NCI-H446 (cell line): ENCODE measurements around the gene ERVFRD-1.
"Not testable (repeated sequence)": the region's sequence is repeated elsewhere in the genome, so short reads cannot be mapped to it uniquely, and the experiment has no call there.

Source experiments
- DNase-seq, 2 experiments: peaks; one replicate each; lab custom pipeline; 2025; lab: John Stamatoyannopoulos, UW

Gene ERVFRD-1

GRCh38 chr6:11128608-11129007, 17.1 kb upstream of the ERVFRD-1 start:
- no peak for DNase-seq

DNA sequence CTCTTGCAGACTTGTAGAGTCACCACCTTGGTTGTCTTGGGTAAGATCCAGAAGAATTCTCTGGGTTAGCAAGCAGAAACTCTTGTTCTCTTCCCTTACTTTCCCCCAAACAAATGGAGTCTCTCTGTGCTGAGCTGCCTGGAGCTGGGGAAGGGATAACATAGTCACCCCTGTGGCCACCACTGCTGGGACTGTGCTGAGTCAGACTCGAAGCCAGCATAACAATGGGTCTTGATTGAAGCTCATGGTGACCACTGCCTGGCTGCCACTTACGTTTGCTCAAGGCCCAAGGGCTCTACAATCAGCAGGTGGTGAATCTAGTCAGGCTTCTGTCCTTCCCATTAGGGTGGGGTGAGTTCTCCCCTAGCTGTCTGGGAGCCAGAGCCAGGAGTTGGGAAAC, 15.4 kb upstream of the ERVFRD-1 start:
- DNase-seq: no peak

GRCh38 chr6:11123978-11124377, 12.5 kb upstream of the ERVFRD-1 start:
- DNase-seq: no peak

- no peak for DNase-seq
Observed at GRCh38 chr6:11122380-11122779, 10.9 kb upstream of the ERVFRD-1 start.

GRCh38 chr6:11121851-11122250, 10.3 kb upstream of the ERVFRD-1 start:
- DNase-seq: no peak

DNA sequence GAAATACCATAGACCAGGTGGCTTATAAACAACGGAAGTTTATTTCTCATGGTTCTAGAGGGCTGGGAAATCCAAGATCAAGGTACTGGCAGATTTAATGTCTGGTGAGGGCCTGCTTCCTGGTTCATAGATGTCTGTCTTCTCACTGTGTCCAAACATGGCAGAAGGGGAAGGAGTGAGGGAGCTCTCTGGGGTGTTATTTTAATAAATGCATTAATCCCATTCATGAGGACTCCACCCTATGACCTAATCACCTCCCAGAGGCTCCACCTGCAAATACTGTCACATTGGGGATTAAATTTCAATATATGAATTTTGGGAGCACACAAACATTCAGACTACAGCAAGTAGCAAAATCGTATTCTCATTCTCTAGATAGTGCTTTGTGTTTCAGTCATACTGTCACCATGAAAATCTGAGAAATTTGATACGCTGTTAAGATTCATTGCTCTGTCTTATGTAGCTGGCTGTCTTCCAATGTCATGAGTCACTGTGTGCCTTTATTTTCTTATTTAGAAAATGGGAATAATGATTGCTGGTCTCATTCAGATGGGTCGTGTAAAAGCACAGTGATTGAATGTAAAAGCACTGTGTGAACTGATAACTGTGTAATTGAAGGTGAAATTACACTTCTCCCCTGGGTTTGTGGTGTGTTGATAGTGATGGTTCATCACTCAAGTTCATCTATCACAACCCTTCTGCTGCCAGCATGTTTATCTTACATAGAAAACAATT, 8.9 kb upstream of the ERVFRD-1 start:
- peak in 1 of 2 experiments; percentile 37 for DNase-seq

DNA sequence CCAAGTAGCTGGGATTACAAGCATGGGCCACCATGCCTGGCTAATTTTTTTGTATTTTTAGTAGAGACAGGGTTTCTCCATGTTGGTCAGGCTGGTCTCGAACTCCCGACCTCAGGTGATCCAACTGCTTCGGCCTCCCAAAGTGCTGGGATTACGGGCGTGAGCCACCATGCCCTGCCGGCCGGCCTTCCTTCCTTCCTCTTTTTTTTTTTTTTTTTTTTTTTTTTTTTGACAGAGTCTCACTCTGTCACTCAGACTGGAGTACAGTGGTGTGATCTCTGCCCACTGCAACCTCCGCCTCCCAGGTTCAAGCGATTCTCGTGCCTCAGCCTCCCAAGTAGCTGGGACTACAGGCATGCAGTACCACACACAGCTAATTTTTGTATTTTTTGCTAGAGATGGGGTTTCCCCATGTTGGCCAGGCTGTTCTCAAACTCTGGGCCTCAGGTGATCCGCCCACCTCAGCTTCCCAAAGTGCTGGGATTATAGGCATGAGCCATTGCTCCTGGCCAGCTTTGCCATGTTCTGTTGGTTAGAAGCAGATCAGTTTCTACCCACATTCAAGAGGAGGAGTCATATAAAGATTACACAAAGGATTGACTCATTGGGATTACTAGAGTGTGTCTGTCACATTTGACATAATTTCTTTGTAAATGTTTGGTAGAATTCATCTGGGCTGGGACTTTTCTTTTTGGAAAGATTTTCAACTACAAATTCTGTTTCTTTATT, 4.4 kb upstream of the ERVFRD-1 start:
- DNase-seq: not testable (repeated sequence)

DNA sequence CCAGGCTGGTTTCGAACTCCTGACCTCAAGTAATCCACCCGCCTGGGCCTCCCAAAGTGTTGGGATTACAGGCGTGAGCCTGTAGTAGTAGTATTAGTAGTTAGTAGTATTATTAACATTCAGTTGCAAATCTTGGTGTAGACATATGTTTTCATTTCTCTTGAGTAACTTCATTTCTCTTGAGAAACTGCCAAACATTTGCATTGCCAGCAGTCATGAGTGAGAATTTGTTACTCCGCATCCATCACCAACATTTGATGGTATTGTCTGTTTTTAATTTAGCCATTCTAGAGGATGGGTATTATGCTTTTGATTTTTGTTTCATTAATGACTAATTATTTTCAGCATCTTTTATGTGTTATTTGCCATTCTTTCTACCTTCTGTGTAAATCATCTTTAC, 1.5 kb upstream of the ERVFRD-1 start:
- DNase-seq: peak in 1 of 2 experiments; percentile 32

- no peak for DNase-seq
Observed at GRCh38 chr6:11111769-11112437, 378 bp upstream of the ERVFRD-1 start.

GRCh38 chr6:11108726-11109125, 2.8 kb downstream of the ERVFRD-1 start:
- no peak for DNase-seq

DNA sequence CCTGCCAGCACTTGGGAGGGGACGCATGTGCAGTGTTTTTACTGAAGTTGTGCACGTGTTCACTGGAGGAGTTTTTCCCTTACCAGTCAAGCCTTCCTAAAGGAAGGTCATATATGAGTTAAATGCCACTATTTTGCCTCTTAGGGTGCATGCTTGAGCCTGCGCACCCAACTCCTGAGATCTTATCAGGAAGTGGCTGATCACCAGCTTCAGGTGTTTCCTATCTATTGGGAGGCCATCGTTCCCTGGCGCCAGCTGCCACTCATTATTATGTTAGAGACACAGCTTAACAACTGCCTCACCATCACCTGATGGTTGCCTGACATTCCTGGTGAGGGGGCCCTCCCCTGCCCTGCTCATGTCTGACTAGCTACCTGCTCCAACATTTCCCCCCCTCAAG, 8.5 kb downstream of the ERVFRD-1 start:
- no peak for DNase-seq

GRCh38 chr6:11101417-11101816, 10.1 kb downstream of the ERVFRD-1 start:
- DNase-seq: no peak

- DNase-seq: no peak
Observed at GRCh38 chr6:11098004-11098403, 13.5 kb downstream of the ERVFRD-1 start.

DNA sequence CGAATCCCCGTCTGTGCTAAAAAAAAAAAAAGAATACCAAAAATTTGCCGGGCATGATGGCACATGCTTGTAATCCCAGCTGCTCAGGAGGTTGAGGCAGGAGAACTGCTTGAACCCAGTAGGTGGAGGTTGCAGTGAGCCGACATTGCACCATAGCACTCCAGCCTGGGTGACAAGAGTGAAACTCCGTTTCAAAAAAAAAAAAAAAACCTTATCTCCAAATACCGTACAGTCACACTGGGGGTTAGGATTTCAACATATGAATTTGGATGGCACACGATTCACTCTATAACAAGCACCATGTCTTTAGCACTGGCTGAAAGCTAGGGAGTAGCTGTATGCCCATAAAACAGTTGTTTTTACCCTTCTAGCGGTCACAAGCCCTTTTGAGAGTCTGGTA, 14.0 kb downstream of the ERVFRD-1 start:
- no peak for DNase-seq

DNA sequence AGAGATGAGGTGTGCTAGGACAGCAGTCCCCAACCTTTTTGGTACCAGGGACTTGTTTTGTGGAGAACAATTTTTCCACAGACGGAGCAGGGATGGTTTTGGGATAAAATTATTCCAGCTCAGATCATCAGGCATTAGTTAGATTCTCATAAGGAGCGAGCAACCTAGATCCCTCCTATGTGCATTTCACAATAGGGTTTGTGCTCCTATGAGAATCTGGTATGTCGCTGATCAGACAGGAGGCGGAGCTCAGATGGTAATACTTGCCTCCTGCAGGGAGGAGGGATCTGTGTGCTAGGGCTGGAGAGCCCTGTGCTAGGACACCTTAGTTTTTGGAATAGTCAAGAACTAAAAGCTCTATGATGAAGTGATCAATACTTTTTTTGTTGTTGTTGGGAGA, 15.4 kb downstream of the ERVFRD-1 start:
- DNase-seq: peak in 1 of 2 experiments; percentile 34

DNA sequence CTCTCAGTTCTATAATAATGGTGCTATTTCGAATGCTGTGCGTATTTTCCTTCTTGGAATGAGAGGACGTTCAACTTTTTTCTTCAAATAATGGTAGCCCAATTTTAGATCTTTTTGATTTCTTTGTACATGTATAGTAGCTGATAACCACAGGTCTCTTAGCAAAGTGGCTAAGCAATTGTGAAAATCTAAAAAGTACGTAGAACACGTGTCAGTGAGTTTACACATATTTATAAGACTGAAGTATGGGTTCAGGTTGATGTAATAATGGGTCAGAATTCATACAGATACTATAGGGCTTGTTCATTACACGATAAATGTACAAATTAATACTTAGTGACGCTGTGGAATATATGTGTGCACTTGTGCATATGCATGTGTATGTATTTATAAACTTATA, 16.6 kb downstream of the ERVFRD-1 start:
- no peak for DNase-seq

GRCh38 chr6:11094411-11094851, 17.1 kb downstream of the ERVFRD-1 start:
- DNase-seq: peak in 1 of 2 experiments; percentile 38

- DNase-seq: peak; percentile 85 to 96
Observed at GRCh38 chr6:11093626-11094410, 17.7 kb downstream of the ERVFRD-1 start, which contains the start of gene SMIM13. Gene SMIM13, plus strand, starts transcription at chr6:11093834. Its CDS starts 480 bp downstream, at chr6:11094314.

- DNase-seq: no peak
Observed at GRCh38 chr6:11093376-11093625, 18.2 kb downstream of the ERVFRD-1 start.

DNA sequence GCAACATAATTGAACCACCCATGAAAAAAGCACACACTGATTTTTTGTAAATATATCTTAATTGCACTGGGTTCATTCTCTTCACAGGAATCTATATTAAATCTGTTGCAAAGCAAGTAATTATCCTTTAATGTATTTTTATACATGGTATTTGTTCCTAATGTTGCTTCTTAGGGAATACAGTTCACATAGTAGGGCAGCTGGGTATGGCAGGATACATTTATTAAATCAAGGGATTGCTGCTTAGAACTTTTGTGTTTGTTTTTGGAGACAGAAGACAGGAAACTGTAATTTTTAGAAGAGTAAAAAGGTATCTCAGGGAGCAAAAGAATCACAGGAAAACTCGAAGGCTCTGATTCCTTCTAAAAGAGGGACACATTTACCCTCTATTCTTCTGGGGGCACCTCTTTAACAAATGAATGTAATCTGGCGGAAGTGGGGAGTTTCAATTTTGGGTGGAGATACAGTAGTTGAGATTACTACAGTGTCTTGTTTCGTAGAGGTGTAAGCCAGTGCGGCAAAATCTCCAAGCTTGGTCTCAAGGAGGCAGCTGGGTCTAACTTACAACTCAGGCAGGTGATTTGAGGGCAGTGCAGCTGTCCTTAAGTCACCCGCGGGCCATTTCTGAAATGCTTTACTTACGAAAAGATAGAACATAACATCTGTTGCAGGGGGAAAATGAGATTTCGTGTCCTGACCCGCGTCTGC, 18.7 kb downstream of the ERVFRD-1 start:
- DNase-seq: peak in 1 of 2 experiments; percentile 44

GRCh38 chr6:11091141-11091540, 20.4 kb downstream of the ERVFRD-1 start:
- not testable (repeated sequence) for DNase-seq

DNA sequence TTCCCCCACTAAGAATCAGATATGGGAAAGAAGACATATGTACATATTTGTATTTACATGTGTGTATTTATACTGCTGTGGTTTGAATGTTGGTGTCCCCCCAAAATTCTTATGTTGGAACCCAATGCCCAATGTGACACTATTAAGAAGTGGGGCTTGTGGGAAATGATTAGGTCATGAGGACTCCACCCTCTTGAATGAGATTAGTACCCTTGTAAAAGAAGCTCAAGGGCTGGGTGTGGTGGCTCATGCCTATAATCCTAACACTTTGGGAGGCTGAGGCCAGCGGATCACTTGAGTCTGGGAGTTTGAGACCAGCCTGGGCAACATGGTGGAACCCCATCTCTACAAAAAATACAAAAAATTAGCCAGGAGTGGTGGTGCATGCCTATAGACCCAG, 21.8 kb downstream of the ERVFRD-1 start:
- DNase-seq: no peak
